ENCODE measurements around the gene KIF1C.
A peak's percentile ranks its signal among the peaks of the same experiment; 100 is the strongest.

Gene KIF1C

DNA sequence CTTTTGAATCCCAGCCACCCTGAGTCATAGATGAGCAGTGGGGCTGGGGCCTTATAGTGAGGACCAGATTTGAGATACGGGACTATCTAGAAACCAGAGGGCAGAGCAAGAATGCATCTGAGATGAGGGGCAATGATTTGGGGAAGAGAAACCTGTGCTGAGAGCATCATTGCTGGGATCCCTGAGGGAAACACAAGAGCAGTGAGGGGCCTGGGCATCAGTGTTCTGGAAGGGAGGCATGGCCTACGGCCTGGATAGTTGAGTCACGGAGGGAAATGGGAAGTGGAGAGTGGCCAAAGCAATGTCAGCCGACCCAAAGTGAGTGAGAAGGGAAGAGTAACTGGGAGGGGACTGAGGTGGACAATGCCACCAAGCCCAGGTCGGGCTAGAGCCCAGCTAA lies 15.4 kb upstream of the KIF1C start (continued):
- TF ChIP-seq, protein P1, sequence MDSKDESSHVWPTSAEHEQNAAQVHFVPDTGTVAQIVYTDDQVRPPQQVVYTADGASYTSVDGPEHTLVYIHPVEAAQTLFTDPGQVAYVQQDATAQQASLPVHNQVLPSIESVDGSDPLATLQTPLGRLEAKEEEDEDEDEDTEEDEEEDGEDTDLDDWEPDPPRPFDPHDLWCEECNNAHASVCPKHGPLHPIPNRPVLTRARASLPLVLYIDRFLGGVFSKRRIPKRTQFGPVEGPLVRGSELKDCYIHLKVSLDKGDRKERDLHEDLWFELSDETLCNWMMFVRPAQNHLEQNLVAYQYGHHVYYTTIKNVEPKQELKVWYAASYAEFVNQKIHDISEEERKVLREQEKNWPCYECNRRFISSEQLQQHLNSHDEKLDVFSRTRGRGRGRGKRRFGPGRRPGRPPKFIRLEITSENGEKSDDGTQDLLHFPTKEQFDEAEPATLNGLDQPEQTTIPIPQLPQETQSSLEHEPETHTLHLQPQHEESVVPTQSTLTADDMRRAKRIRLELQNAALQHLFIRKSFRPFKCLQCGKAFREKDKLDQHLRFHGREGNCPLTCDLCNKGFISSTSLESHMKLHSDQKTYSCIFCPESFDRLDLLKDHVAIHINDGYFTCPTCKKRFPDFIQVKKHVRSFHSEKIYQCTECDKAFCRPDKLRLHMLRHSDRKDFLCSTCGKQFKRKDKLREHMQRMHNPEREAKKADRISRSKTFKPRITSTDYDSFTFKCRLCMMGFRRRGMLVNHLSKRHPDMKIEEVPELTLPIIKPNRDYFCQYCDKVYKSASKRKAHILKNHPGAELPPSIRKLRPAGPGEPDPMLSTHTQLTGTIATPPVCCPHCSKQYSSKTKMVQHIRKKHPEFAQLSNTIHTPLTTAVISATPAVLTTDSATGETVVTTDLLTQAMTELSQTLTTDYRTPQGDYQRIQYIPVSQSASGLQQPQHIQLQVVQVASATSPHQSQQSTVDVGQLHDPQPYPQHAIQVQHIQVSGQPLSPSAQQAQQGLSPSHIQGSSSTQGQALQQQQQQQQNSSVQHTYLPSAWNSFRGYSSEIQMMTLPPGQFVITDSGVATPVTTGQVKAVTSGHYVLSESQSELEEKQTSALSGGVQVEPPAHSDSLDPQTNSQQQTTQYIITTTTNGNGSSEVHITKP (tag by site-specific recombination; IDR thresholded peaks at IDR 0.05) = no peak
- no peak for TF ChIP-seq ZNF501 (tag by site-specific recombination; IDR thresholded peaks at IDR 0.05)
- TF ChIP-seq, protein P2, sequence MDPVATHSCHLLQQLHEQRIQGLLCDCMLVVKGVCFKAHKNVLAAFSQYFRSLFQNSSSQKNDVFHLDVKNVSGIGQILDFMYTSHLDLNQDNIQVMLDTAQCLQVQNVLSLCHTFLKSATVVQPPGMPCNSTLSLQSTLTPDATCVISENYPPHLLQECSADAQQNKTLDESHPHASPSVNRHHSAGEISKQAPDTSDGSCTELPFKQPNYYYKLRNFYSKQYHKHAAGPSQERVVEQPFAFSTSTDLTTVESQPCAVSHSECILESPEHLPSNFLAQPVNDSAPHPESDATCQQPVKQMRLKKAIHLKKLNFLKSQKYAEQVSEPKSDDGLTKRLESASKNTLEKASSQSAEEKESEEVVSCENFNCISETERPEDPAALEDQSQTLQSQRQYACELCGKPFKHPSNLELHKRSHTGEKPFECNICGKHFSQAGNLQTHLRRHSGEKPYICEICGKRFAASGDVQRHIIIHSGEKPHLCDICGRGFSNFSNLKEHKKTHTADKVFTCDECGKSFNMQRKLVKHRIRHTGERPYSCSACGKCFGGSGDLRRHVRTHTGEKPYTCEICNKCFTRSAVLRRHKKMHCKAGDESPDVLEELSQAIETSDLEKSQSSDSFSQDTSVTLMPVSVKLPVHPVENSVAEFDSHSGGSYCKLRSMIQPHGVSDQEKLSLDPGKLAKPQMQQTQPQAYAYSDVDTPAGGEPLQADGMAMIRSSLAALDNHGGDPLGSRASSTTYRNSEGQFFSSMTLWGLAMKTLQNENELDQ (tag by site-specific recombination; IDR thresholded peaks at IDR 0.05; ENCODE audit: low read depth) = no peak
- no peak for TF ChIP-seq ZNF571 (tag by site-specific recombination; IDR thresholded peaks at IDR 0.05)
- no peak for TF ChIP-seq ZNF223 (tag by site-specific recombination; IDR thresholded peaks at IDR 0.05)
- no peak for TF ChIP-seq ZNF561 (tag by site-specific recombination; IDR thresholded peaks at IDR 0.05; ENCODE audit: borderline replicate concordance)
- no peak for TF ChIP-seq GLI4 (tag by site-specific recombination; IDR thresholded peaks at IDR 0.05)

DNA sequence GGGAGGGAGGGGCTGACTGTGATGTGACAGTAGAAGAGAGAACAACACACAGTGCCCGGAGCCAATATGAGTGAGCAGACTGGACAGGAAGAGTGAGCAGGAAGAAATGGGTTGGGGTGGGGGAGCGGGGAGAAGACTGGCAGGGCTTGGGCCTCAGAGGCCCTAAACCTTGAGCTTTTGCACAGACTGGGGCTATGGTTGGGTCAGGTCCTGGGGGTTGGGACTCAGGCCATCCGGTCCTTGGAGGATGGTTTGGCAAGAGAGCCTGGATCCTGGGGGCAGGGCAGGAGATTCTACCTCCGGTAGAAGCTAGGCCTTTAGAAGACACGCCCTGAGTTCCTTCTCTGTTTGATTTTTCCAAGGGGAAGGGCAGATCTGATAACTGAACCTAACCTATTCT lies 11.3 kb upstream of the KIF1C start:
- TF ChIP-seq ZNF701 (tag by site-specific recombination; IDR thresholded peaks at IDR 0.05) = no peak
- TF ChIP-seq, protein P3, sequence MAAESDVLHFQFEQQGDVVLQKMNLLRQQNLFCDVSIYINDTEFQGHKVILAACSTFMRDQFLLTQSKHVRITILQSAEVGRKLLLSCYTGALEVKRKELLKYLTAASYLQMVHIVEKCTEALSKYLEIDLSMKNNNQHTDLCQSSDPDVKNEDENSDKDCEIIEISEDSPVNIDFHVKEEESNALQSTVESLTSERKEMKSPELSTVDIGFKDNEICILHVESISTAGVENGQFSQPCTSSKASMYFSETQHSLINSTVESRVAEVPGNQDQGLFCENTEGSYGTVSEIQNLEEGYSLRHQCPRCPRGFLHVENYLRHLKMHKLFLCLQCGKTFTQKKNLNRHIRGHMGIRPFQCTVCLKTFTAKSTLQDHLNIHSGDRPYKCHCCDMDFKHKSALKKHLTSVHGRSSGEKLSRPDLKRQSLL (tag by site-specific recombination; IDR thresholded peaks at IDR 0.05) = peak; percentile 12; the same call in 1 of the 2 replicates
- ChIA-PET POLR2A (interaction anchor here (0.8 to 2.3 kb wide), 8 partner anchors 11 to 190 kb away, joined by 3 to 40 read pairs (median 7); partner anchors contain the start of genes INCA1, KIF1C, PFN1 and PSMB6), CTCF (interaction anchor here (0.6 to 3.3 kb wide), 20 partner anchors 8 to 124 kb away, joined by 3 to 21 read pairs (median 4); partner anchors contain the start of genes INCA1, KIF1C and SPAG7)
- Histone ChIP-seq H3K36me3 (ENCODE audit: control insufficient read depth in 2 of 2, insufficient read depth in 1 of 2, low read length in 2 of 2) (peaks cover 13 to 23% of the 10 kb centered on the region in 2 experiments; a peak in 2 of 3 replicates), H3K27ac (ENCODE audit: extremely low read depth, low read depth, low read length) (peak overlapping the region; percentile 92), H3K9me3 (ENCODE audit: control insufficient read depth, insufficient read depth, low read depth, low read length) (no peaks in the 10 kb centered on the region), H3K4me3 (ENCODE audit: low read depth, low read length) (peak overlapping the region; percentile 78), H3K4me1 (ENCODE audit: control insufficient read depth, insufficient read depth, low read length) (peaks cover 11% of the 10 kb centered on the region)

DNA sequence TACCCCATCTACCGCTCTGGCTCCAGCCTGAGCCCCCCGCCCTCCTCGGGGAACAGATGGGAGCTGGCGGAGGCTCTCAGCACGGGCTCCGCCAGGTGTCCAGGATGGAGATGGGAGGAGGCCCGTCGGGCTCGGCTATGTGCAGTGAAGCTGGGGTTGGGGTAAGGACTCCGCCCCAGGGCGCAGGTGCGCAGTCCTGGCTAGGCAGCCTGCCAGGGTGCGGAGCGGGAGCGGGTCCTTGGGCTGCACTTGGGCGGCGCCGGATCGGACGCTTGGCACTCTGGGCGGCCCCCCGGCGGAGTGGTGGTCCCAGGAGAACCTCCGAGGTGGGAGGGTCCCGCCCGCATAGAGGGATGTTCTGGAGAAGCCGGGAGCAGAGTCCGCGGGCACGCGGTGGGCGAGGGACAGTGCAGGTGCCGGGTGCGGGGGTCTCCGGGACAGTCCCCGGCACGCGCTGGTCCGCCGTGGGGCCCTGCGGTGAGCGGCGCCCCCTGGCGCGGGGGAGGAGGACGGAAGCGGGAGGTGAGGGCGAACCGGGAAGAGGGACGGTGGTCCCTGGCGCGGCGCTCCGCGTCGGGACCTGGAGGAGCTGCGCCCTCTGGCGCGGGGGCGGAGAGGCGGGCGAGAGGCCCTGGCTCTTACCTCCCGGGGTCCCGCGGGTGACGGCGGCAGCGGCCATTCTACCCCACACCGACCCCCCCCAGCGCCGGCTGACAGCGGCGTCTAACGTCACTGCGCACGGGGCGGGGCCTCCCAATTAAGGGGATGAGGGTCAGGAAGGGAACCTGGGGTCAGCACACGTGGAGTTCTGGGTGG lies 10.6 kb upstream of the KIF1C start, which contains the start of gene CAMTA2:
Gene CAMTA2 (minus strand): TSS at position 725 of the 816 bp plus-strand sequence. CDS start 1,453 bp downstream, outside the sequence.
- H3K27ac ChIP-seq (ENCODE audit: extremely low read depth, low read depth, low read length) = peak within 1 kb of the TSS; percentile 92
- POLR2A ChIA-PET = interaction anchor here (0.8 to 2.3 kb wide), 10 partner anchors 9 to 191 kb away, joined by 3 to 40 read pairs (median 5); partner anchors contain the start of genes INCA1, KIF1C, PFN1 and PSMB6
- CTCF ChIA-PET = interaction anchor here (0.6 to 3.3 kb wide), 27 partner anchors 9 to 353 kb away, joined by 3 to 21 read pairs (median 4); partner anchors contain the start of genes INCA1, KIF1C and SPAG7
- peaks cover 13 to 16% of the 10 kb centered on the region in 2 experiments; a peak in 2 of 3 replicates for H3K36me3 ChIP-seq (ENCODE audit: control insufficient read depth in 2 of 2, insufficient read depth in 1 of 2, low read length in 2 of 2)
- H3K9me3 ChIP-seq (ENCODE audit: control insufficient read depth, insufficient read depth, low read depth, low read length) = no peaks in the 10 kb centered on the region
- H3K4me1 ChIP-seq (ENCODE audit: control insufficient read depth, insufficient read depth, low read length) = peaks cover 11% of the 10 kb centered on the region
- peak within 1 kb of the TSS; percentile 78 for H3K4me3 ChIP-seq (ENCODE audit: low read depth, low read length)
- TF ChIP-seq SP7 (tag by site-specific recombination; IDR thresholded peaks at IDR 0.05) (peak; percentile 78), ZNF138 (tag by site-specific recombination; IDR thresholded peaks at IDR 0.05; ENCODE audit: borderline replicate concordance) (no peak), ZNF629 (tag by site-specific recombination; IDR thresholded peaks at IDR 0.05) (peak; percentile 96), ZNF211 (tag by site-specific recombination; IDR thresholded peaks at IDR 0.05; ENCODE audit: low read depth) (no peak), ZNF658 (tag by site-specific recombination; IDR thresholded peaks at IDR 0.05) (no peak), KLF9 (tag by site-specific recombination; IDR thresholded peaks at IDR 0.05; ENCODE audit: low read depth) (peak; percentile 65; the same call in 1 of the 2 replicates), TCF7L2 (IDR thresholded peaks at IDR 0.05; ENCODE audit: borderline replicate concordance, low read depth, low read length) (no peak), KLF16 (tag by site-specific recombination; IDR thresholded peaks at IDR 0.05) (peak; percentile 85; the same call in 1 of the 2 replicates), ZFP3 (tag by site-specific recombination; IDR thresholded peaks at IDR 0.05; ENCODE audit: low read depth) (no peak), ZBTB20 (tag by site-specific recombination; IDR thresholded peaks at IDR 0.05) (peak; percentile 91), ZNF596 (tag by site-specific recombination; IDR thresholded peaks at IDR 0.05) (0 out of 2 replicates have a peak, but pooled peaks have one; percentile 17)
- TF ChIP-seq, protein P4, sequence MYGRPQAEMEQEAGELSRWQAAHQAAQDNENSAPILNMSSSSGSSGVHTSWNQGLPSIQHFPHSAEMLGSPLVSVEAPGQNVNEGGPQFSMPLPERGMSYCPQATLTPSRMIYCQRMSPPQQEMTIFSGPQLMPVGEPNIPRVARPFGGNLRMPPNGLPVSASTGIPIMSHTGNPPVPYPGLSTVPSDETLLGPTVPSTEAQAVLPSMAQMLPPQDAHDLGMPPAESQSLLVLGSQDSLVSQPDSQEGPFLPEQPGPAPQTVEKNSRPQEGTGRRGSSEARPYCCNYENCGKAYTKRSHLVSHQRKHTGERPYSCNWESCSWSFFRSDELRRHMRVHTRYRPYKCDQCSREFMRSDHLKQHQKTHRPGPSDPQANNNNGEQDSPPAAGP (tag by site-specific recombination; IDR thresholded peaks at IDR 0.05) = peak; percentile 74
